Measurements from ENCODE around the gene CCNK. TPM values are rescaled to one million over a fixed set of nuclear protein-coding genes. Genes with fewer than 3 reads are reported as not detected.

The CCNK gene
- total RNA-seq, 4 donors from 2014 or later: 16.5 to 29.1 (median 21.4) TPM

- Histone ChIP-seq H3K27me3 (no peaks in the 10 kb centered on the region), H3K9me3 (no peaks in the 10 kb centered on the region), H3K4me1 (peaks cover 0 to 3% (median 0%) of the 10 kb centered on the region in 4 donors), H3K36me3 (peaks cover 0 to 88% (median 0%) of the 10 kb centered on the region in 3 donors), H3K27ac (no peak overlapping the region), H3K4me3 (no peak overlapping the region)
- DNase-seq (ENCODE audit: low spot score in 2 of 2): no peak
- WGBS, 2 donors: 73 to 74% methylated on average over 7 of the region's 7 CpGs
- TF ChIP-seq EP300 (IDR thresholded peaks at IDR 0.05) (no peak), CTCF (IDR thresholded peaks at IDR 0.05) (no peak), POLR2A (IDR thresholded peaks at IDR 0.05) (no peak)
Measured at GRCh38 chr14:99441918-99442317, 39.3 kb upstream of the CCNK start.

- 89 to 90% methylated on average over 7 of the region's 7 CpGs for WGBS, 2 donors
- no peaks in the 10 kb centered on the region for H3K9me3 ChIP-seq
- no peak for DNase-seq (ENCODE audit: low spot score in 2 of 2)
- no peaks in the 10 kb centered on the region for H3K27me3 ChIP-seq
- no peak overlapping the region for H3K4me3 ChIP-seq
- H3K36me3 ChIP-seq: peaks cover 0 to 93% (median 0%) of the 10 kb centered on the region in 3 donors
- TF ChIP-seq CTCF (IDR thresholded peaks at IDR 0.05) (no peak), POLR2A (IDR thresholded peaks at IDR 0.05) (no peak), EP300 (IDR thresholded peaks at IDR 0.05) (no peak)
- no peaks in the 10 kb centered on the region for H3K4me1 ChIP-seq
- no peak overlapping the region for H3K27ac ChIP-seq
Measured at GRCh38 chr14:99445931-99446330, 35.3 kb upstream of the CCNK start.

GRCh38 chr14:99447739-99448138 lies 33.5 kb upstream of the CCNK start:
- 86 to 90% methylated on average over 4 of the region's 4 CpGs for WGBS, 2 donors
- DNase-seq (ENCODE audit: low spot score in 2 of 2): no peak

GRCh38 chr14:99450266-99450665 lies 30.9 kb upstream of the CCNK start:
- H3K27me3 ChIP-seq: no peaks in the 10 kb centered on the region
- H3K27ac ChIP-seq: no peak overlapping the region
- WGBS, 2 donors: 89 to 93% methylated on average over 3 of the region's 3 CpGs
- no peaks in the 10 kb centered on the region for H3K4me1 ChIP-seq
- no peak for DNase-seq (ENCODE audit: low spot score in 2 of 2)
- H3K36me3 ChIP-seq: peaks cover 0 to 89% (median 0%) of the 10 kb centered on the region in 3 donors
- no peak overlapping the region for H3K4me3 ChIP-seq
- TF ChIP-seq CTCF (IDR thresholded peaks at IDR 0.05): no peak
- TF ChIP-seq EP300 (IDR thresholded peaks at IDR 0.05): no peak
- no peak for TF ChIP-seq POLR2A (IDR thresholded peaks at IDR 0.05)
- no peaks in the 10 kb centered on the region for H3K9me3 ChIP-seq

More at GRCh38 chr14:99447739-99448138, 33.5 kb upstream of the CCNK start:
- Histone ChIP-seq H3K27ac (no peak overlapping the region), H3K36me3 (peaks cover 0 to 88% (median 0%) of the 10 kb centered on the region in 3 donors), H3K4me1 (no peaks in the 10 kb centered on the region), H3K27me3 (no peaks in the 10 kb centered on the region), H3K9me3 (no peaks in the 10 kb centered on the region), H3K4me3 (no peak overlapping the region)
- TF ChIP-seq EP300 (IDR thresholded peaks at IDR 0.05): no peak
- TF ChIP-seq CTCF (IDR thresholded peaks at IDR 0.05): no peak
- TF ChIP-seq POLR2A (IDR thresholded peaks at IDR 0.05): no peak

GRCh38 chr14:99451234-99451633 lies 30.0 kb upstream of the CCNK start:
- Histone ChIP-seq H3K4me3 (no peak overlapping the region), H3K27ac (no peak overlapping the region), H3K4me1 (no peaks in the 10 kb centered on the region), H3K36me3 (peaks cover 0 to 90% (median 0%) of the 10 kb centered on the region in 3 donors), H3K27me3 (no peaks in the 10 kb centered on the region), H3K9me3 (no peaks in the 10 kb centered on the region)
- 89 to 94% methylated on average over 5 of the region's 5 CpGs for WGBS, 2 donors
- no peak for DNase-seq (ENCODE audit: low spot score in 2 of 2)
- TF ChIP-seq CTCF (IDR thresholded peaks at IDR 0.05) (no peak), POLR2A (IDR thresholded peaks at IDR 0.05) (no peak), EP300 (IDR thresholded peaks at IDR 0.05) (no peak)

Measured in tibial nerve (tissue), 4 donors.